KMS-11 (cell line): Measurements from ENCODE around the gene FOXB1.

ENCODE experiments used
- H2AFZ ChIP-seq: fragments of 200-600 bp; sonication (generic); 2 replicates; pipeline ENCODE4 v1.6.1; 2016; ENCODE audit warnings: antibody characterized with exemption, mixed run types, low read depth
- H3K27ac ChIP-seq: fragments of 200-600 bp; sonication (generic); 2 replicates; pipeline ENCODE4 v1.6.1; 2016; ENCODE audit warnings: mild to moderate bottlenecking, mixed run types
- H3K27me3 ChIP-seq: fragments of 200-600 bp; sonication (generic); 2 replicates; pipeline ENCODE4 v1.6.1; 2017; ENCODE audit warnings: mild to moderate bottlenecking, low read depth, mixed run types, moderate library complexity; ENCODE audit not compliant: insufficient read depth
- H3K36me3 ChIP-seq: fragments of 200-600 bp; sonication (generic); 2 replicates; pipeline ENCODE4 v1.6.1; 2017; ENCODE audit warnings: mild to moderate bottlenecking, mixed run types; ENCODE audit not compliant: insufficient read depth
- H3K4me1 ChIP-seq: fragments of 200-600 bp; sonication (generic); 2 replicates; pipeline ENCODE4 v1.6.1; 2016; ENCODE audit warnings: mild to moderate bottlenecking, low read depth, mixed run types; ENCODE audit not compliant: poor library complexity, severe bottlenecking
- H3K4me2 ChIP-seq: fragments of 200-600 bp; sonication (generic); 2 replicates; pipeline ENCODE4 v1.7.0; 2016; ENCODE audit warnings: mild to moderate bottlenecking, mixed run types
- H3K4me3 ChIP-seq: fragments of 200-600 bp; sonication (generic); IDR thresholded peaks from 2 replicates; pipeline ENCODE4 v1.6.1; 2017; ENCODE audit warnings: low read depth, low read length, mixed read lengths; ENCODE audit not compliant: insufficient read depth
- H3K79me2 ChIP-seq: fragments of 200-600 bp; sonication (generic); 2 replicates; pipeline ENCODE4 v1.6.1; 2016; ENCODE audit warnings: low read depth, mixed run types; ENCODE audit not compliant: insufficient read depth
- H3K9ac ChIP-seq: fragments of 200-600 bp; sonication (generic); 2 replicates; pipeline ENCODE4 v1.6.1; 2016; ENCODE audit warnings: mild to moderate bottlenecking, mixed run types
- H4K20me1 ChIP-seq: fragments of 200-600 bp; sonication (generic); 2 replicates; pipeline ENCODE4 v1.6.1; 2016; ENCODE audit warnings: mild to moderate bottlenecking, mixed run types; ENCODE audit not compliant: insufficient read depth
- CTCF ChIP-seq: fragments of 200-600 bp; sonication (generic); conservative IDR thresholded peaks from 2 replicates; pipeline ENCODE4 v1.6.1; 2017; ENCODE audit warnings: low read depth, mild to moderate bottlenecking, antibody characterized with exemption, low read length, moderate library complexity, mixed read lengths

FOXB1 gene

GRCh38 chr15:60039316-60039715 is 35.2 kb downstream of the FOXB1 start:
- no peaks in the 10 kb centered on the region for H3K27me3 ChIP-seq
- TF ChIP-seq CTCF = no peak
- H3K27ac ChIP-seq = no peak overlapping the region
- no peaks in the 10 kb centered on the region; the same call in 1 of the 2 replicates for H3K36me3 ChIP-seq
- no peaks in the 10 kb centered on the region for H3K79me2 ChIP-seq
- H3K4me2 ChIP-seq = no peak overlapping the region
- no peak overlapping the region for H3K9ac ChIP-seq
- peaks cover under 1% of the 10 kb centered on the region for H3K4me1 ChIP-seq
- no peak overlapping the region for H2AFZ ChIP-seq
- no peaks in the 10 kb centered on the region for H4K20me1 ChIP-seq
- H3K4me3 ChIP-seq = no peak overlapping the region

GRCh38 chr15:60043744-60044435 is 39.8 kb downstream of the FOXB1 start:
- H3K4me3 ChIP-seq = no peak overlapping the region

GRCh38 chr15:60044636-60045270 is 40.6 kb downstream of the FOXB1 start:
- peak overlapping the region; percentile 19; the same call in 1 of the 2 replicates for H2AFZ ChIP-seq
- no peak for TF ChIP-seq CTCF
- no peaks in the 10 kb centered on the region for H3K79me2 ChIP-seq
- H3K27ac ChIP-seq = no peak overlapping the region
- no peaks in the 10 kb centered on the region for H4K20me1 ChIP-seq
- H3K9ac ChIP-seq = no peak overlapping the region
- H3K4me3 ChIP-seq = no peak overlapping the region
- H3K4me1 ChIP-seq = peaks cover 13% of the 10 kb centered on the region
- H3K27me3 ChIP-seq = no peaks in the 10 kb centered on the region
- H3K36me3 ChIP-seq = no peaks in the 10 kb centered on the region
- H3K4me2 ChIP-seq = peak overlapping the region; percentile 34

More at GRCh38 chr15:60043744-60044435, 39.8 kb downstream of the FOXB1 start:
- TF ChIP-seq CTCF = no peak
- Histone ChIP-seq H3K36me3 (no peaks in the 10 kb centered on the region), H3K4me1 (peaks cover 13% of the 10 kb centered on the region), H3K79me2 (no peaks in the 10 kb centered on the region), H4K20me1 (no peaks in the 10 kb centered on the region), H3K9ac (no peak overlapping the region), H3K4me2 (no peak overlapping the region), H2AFZ (no peak overlapping the region), H3K27ac (no peak overlapping the region), H3K27me3 (no peaks in the 10 kb centered on the region)

GRCh38 chr15:60047701-60048100 is 43.6 kb downstream of the FOXB1 start:
- Histone ChIP-seq H3K27ac (no peak overlapping the region), H4K20me1 (no peaks in the 10 kb centered on the region), H3K27me3 (no peaks in the 10 kb centered on the region), H3K79me2 (no peaks in the 10 kb centered on the region), H3K4me1 (peaks cover 13% of the 10 kb centered on the region), H3K9ac (no peak overlapping the region), H2AFZ (no peak overlapping the region), H3K36me3 (no peaks in the 10 kb centered on the region), H3K4me2 (no peak overlapping the region), H3K4me3 (no peak overlapping the region)
- TF ChIP-seq CTCF = no peak
